Rectal smooth muscle tissue (tissue), 1 donor: ENCODE data around the gene CFH.
"Not testable (repeated sequence)": the region's sequence is repeated elsewhere in the genome, so short reads cannot be mapped to it uniquely, and the experiment has no call there.

ENCODE experiments used
- H3K27ac ChIP-seq: one replicate; pipeline ENCODE4 v1.7.0; 2013; ENCODE audit warnings: low read depth, low read length, inconsistent platforms
- H3K27me3 ChIP-seq: one replicate; pipeline ENCODE4 v1.7.0; 2013; ENCODE audit warnings: low read length; ENCODE audit not compliant: control insufficient read depth, insufficient read depth
- H3K36me3 ChIP-seq: one replicate; pipeline ENCODE4 v1.7.0; 2013; ENCODE audit warnings: low read length; ENCODE audit not compliant: control insufficient read depth, insufficient read depth
- H3K4me1 ChIP-seq: one replicate; pipeline ENCODE4 v1.7.0; 2013; ENCODE audit warnings: low read length; ENCODE audit not compliant: control insufficient read depth, insufficient read depth
- H3K4me3 ChIP-seq: one replicate; pipeline ENCODE4 v1.7.0; 2013; ENCODE audit warnings: low read length
- H3K9ac ChIP-seq: one replicate; pipeline ENCODE4 v1.7.0; 2013; ENCODE audit warnings: low read length

CFH gene

GRCh38 chr1:196723325-196724185 lies 71.7 kb downstream of the CFH start:
- no peaks in the 10 kb centered on the region for H3K27me3 ChIP-seq
- no peaks in the 10 kb centered on the region for H3K36me3 ChIP-seq
- no peaks in the 10 kb centered on the region for H3K4me1 ChIP-seq
- H3K9ac ChIP-seq, result no peak overlapping the region
- H3K4me3 ChIP-seq, result no peak overlapping the region
- H3K27ac ChIP-seq, result no peak overlapping the region

GRCh38 chr1:196732526-196732925 lies 80.7 kb downstream of the CFH start:
- Histone ChIP-seq H3K36me3 (no peaks in the 10 kb centered on the region), H3K4me1 (peaks cover 6% of the 10 kb centered on the region), H3K27me3 (no peaks in the 10 kb centered on the region), H3K9ac (no peak overlapping the region), H3K4me3 (no peak overlapping the region), H3K27ac (no peak overlapping the region)

- Histone ChIP-seq H3K4me1 (peaks cover 6% of the 10 kb centered on the region), H3K27me3 (no peaks in the 10 kb centered on the region), H3K9ac (no peak overlapping the region), H3K27ac (peak overlapping the region; percentile 4), H3K4me3 (peak overlapping the region; percentile 17), H3K36me3 (no peaks in the 10 kb centered on the region)
Observed at GRCh38 chr1:196733091-196733970, 81.5 kb downstream of the CFH start.

- Histone ChIP-seq H3K9ac (no peak overlapping the region), H3K4me1 (peaks cover 6% of the 10 kb centered on the region), H3K4me3 (no peak overlapping the region), H3K27me3 (no peaks in the 10 kb centered on the region), H3K27ac (no peak overlapping the region), H3K36me3 (no peaks in the 10 kb centered on the region)
Observed at GRCh38 chr1:196734006-196734405, 82.2 kb downstream of the CFH start.

GRCh38 chr1:196734460-196734859 lies 82.6 kb downstream of the CFH start:
- H3K4me3 ChIP-seq, result no peak overlapping the region
- no peaks in the 10 kb centered on the region for H3K36me3 ChIP-seq
- no peak overlapping the region for H3K9ac ChIP-seq
- H3K27ac ChIP-seq, result no peak overlapping the region
- no peaks in the 10 kb centered on the region for H3K27me3 ChIP-seq
- peaks cover 6% of the 10 kb centered on the region for H3K4me1 ChIP-seq

GRCh38 chr1:196738730-196739129 lies 86.9 kb downstream of the CFH start:
- Histone ChIP-seq H3K36me3 (no peaks in the 10 kb centered on the region), H3K4me1 (peaks cover 3% of the 10 kb centered on the region), H3K4me3 (no peak overlapping the region), H3K27me3 (no peaks in the 10 kb centered on the region), H3K27ac (no peak overlapping the region), H3K9ac (no peak overlapping the region)

- H3K36me3 ChIP-seq, H3K4me3 ChIP-seq, H3K27me3 ChIP-seq, H3K4me1 ChIP-seq, H3K9ac ChIP-seq, H3K27ac ChIP-seq: not testable (repeated sequence)
Observed at GRCh38 chr1:196743244-196743643, 91.4 kb downstream of the CFH start.

GRCh38 chr1:196765019-196765740 lies 113.3 kb downstream of the CFH start:
- not testable (repeated sequence) for H3K9ac ChIP-seq, H3K27me3 ChIP-seq, H3K4me1 ChIP-seq, H3K27ac ChIP-seq, H3K36me3 ChIP-seq, H3K4me3 ChIP-seq

- H3K9ac ChIP-seq, H3K4me1 ChIP-seq, H3K36me3 ChIP-seq, H3K27me3 ChIP-seq, H3K27ac ChIP-seq, H3K4me3 ChIP-seq: not testable (repeated sequence)
Observed at GRCh38 chr1:196769823-196770222, 118.0 kb downstream of the CFH start.

- Histone ChIP-seq H3K4me3 (no peak overlapping the region), H3K4me1 (no peaks in the 10 kb centered on the region), H3K36me3 (no peaks in the 10 kb centered on the region), H3K27me3 (no peaks in the 10 kb centered on the region), H3K9ac (no peak overlapping the region), H3K27ac (no peak overlapping the region)
Observed at GRCh38 chr1:196773713-196774112, 121.9 kb downstream of the CFH start.

GRCh38 chr1:196774175-196774574 lies 122.3 kb downstream of the CFH start:
- H3K27ac ChIP-seq, result no peak overlapping the region

GRCh38 chr1:196774603-196775002 lies 122.8 kb downstream of the CFH start, which contains the start of gene CFHR3:
Gene CFHR3, plus strand, starts transcription at chr1:196774840. Its CDS starts 47 bp downstream, at chr1:196774887.
- H3K4me1 ChIP-seq, result no peaks in the 10 kb centered on the region
- no peaks in the 10 kb centered on the region for H3K36me3 ChIP-seq
- no peaks in the 10 kb centered on the region for H3K27me3 ChIP-seq
- no peak within 1 kb of the TSS for H3K9ac ChIP-seq
- H3K27ac ChIP-seq, result no peak within 1 kb of the TSS
- no peak within 1 kb of the TSS for H3K4me3 ChIP-seq

More at GRCh38 chr1:196774175-196774574, 122.3 kb downstream of the CFH start:
- no peak overlapping the region for H3K4me3 ChIP-seq
- H3K27me3 ChIP-seq, result no peaks in the 10 kb centered on the region
- H3K36me3 ChIP-seq, result no peaks in the 10 kb centered on the region
- H3K4me1 ChIP-seq, result no peaks in the 10 kb centered on the region
- H3K9ac ChIP-seq, result no peak overlapping the region
